ENCODE data around the gene AAMDC. TPM values are rescaled to one million over a fixed set of nuclear protein-coding genes. Genes with fewer than 3 reads are reported as not detected.

The AAMDC gene
- total RNA-seq, 3 donors from 2014 or later (not counting 1 experiment from before 2014, with no cell fraction given), result 4.8 to 5.7 (median 5.4) TPM

- Mint-ChIP-seq H3K36me3 (no peaks in the 10 kb centered on the region), H3K4me3 (no peak overlapping the region), H3K4me1 (peaks cover 60 to 61% of the 10 kb centered on the region in 2 donors), H3K27me3 (ENCODE audit: low read depth in 2 of 2) (no peaks in the 10 kb centered on the region), H3K9me3 (no peaks in the 10 kb centered on the region), H3K27ac (peak overlapping the region; percentile 10 to 65)
- no peaks in the 10 kb centered on the region for H3K27me3 ChIP-seq (ENCODE audit: control insufficient read depth, insufficient read depth, low read length)
- no peak for ATAC-seq
- H3K36me3 ChIP-seq (ENCODE audit: control insufficient read depth, insufficient read depth, low read length), result no peaks in the 10 kb centered on the region
- no peak overlapping the region for H3K4me3 ChIP-seq (ENCODE audit: low read length)
- no peak overlapping the region for H3K27ac ChIP-seq (ENCODE audit: low read length)
- peaks cover 14% of the 10 kb centered on the region for H3K4me1 ChIP-seq (ENCODE audit: control insufficient read depth, insufficient read depth, low read length)
- no peak for TF ChIP-seq CTCF (IDR thresholded peaks at IDR 0.05)
- no peaks in the 10 kb centered on the region for H3K9me3 ChIP-seq (ENCODE audit: control insufficient read depth, insufficient read depth, low read length)
- intact Hi-C loops (cut with micrococcal nuclease), result no loop called here
- 88% methylated on average over 3 of the region's 3 CpGs for WGBS (ENCODE audit: insufficient coverage)
- no peak for DNase-seq
These were observed 19.5 kb upstream of the AAMDC start for GRCh38 chr11:77801477-77801876.

DNA sequence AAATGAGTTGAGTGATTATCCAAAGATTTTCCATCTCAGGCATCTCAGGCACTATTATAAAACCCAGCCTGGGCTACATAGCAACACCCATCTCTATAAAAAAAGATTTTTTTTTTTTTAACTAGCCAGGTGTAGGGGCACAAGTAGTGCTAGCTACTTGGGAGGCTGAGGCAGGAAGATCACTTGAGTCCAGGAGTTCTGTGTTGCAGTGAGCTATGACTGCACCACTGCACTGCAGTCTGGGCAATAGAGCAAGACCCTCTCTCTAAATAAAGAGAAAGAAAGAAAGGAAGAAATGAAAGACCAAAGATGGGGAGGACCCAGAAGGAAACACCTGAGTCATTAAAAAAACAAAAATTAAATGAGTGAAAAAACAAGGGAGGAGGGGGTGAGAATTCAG is 14.5 kb upstream of the AAMDC start:
- no peak for TF ChIP-seq CTCF (IDR thresholded peaks at IDR 0.05)
- H3K27ac ChIP-seq (ENCODE audit: low read length), result no peak overlapping the region
- no peaks in the 10 kb centered on the region for H3K27me3 ChIP-seq (ENCODE audit: control insufficient read depth, insufficient read depth, low read length)
- H3K36me3 ChIP-seq (ENCODE audit: control insufficient read depth, insufficient read depth, low read length), result peaks cover 6% of the 10 kb centered on the region
- Mint-ChIP-seq H3K4me3 (no peak overlapping the region), H3K27ac (peak overlapping the region in 1 of 2 donors; percentile 10), H3K9me3 (no peaks in the 10 kb centered on the region), H3K36me3 (no peaks in the 10 kb centered on the region), H3K27me3 (ENCODE audit: low read depth in 2 of 2) (no peaks in the 10 kb centered on the region), H3K4me1 (peaks cover 49 to 55% of the 10 kb centered on the region in 2 donors)
- H3K9me3 ChIP-seq (ENCODE audit: control insufficient read depth, insufficient read depth, low read length), result no peaks in the 10 kb centered on the region
- no peaks in the 10 kb centered on the region for H3K4me1 ChIP-seq (ENCODE audit: control insufficient read depth, insufficient read depth, low read length)
- H3K4me3 ChIP-seq (ENCODE audit: low read length), result no peak overlapping the region
- ATAC-seq (no peak), DNase-seq (no peak)
- intact Hi-C loops (cut with micrococcal nuclease), result no loop called here

GRCh38 chr11:77806993-77807392 is 14.0 kb upstream of the AAMDC start:
- 83% methylated on average over 2 of the region's 2 CpGs for WGBS (ENCODE audit: insufficient coverage)
- ATAC-seq (no peak), DNase-seq (no peak)
- H3K4me3 Mint-ChIP-seq, result no peak overlapping the region
- H3K4me1 ChIP-seq (ENCODE audit: control insufficient read depth, insufficient read depth, low read length), result no peaks in the 10 kb centered on the region
- H3K27me3 ChIP-seq (ENCODE audit: control insufficient read depth, insufficient read depth, low read length), result no peaks in the 10 kb centered on the region
- H3K27me3 Mint-ChIP-seq (ENCODE audit: low read depth in 2 of 2), result no peaks in the 10 kb centered on the region
- H3K36me3 Mint-ChIP-seq, result no peaks in the 10 kb centered on the region
- peaks cover 7% of the 10 kb centered on the region for H3K36me3 ChIP-seq (ENCODE audit: control insufficient read depth, insufficient read depth, low read length)
- TF ChIP-seq CTCF (IDR thresholded peaks at IDR 0.05), result no peak
- H3K9me3 ChIP-seq (ENCODE audit: control insufficient read depth, insufficient read depth, low read length), result no peaks in the 10 kb centered on the region
- peaks cover 45 to 53% of the 10 kb centered on the region in 2 donors for H3K4me1 Mint-ChIP-seq
- H3K4me3 ChIP-seq (ENCODE audit: low read length), result no peak overlapping the region
- intact Hi-C loops (cut with micrococcal nuclease), result no loop called here
- H3K27ac ChIP-seq (ENCODE audit: low read length), result no peak overlapping the region
- H3K9me3 Mint-ChIP-seq, result no peaks in the 10 kb centered on the region
- peak overlapping the region in 1 of 2 donors; percentile 19 for H3K27ac Mint-ChIP-seq

GRCh38 chr11:77813256-77813655 is 7.7 kb upstream of the AAMDC start:
- peaks cover 7% of the 10 kb centered on the region for H3K9me3 ChIP-seq (ENCODE audit: control insufficient read depth, insufficient read depth, low read length)
- ATAC-seq, result no peak
- Mint-ChIP-seq H3K36me3 (no peaks in the 10 kb centered on the region), H3K4me1 (peaks cover 48 to 60% of the 10 kb centered on the region in 2 donors), H3K4me3 (no peak overlapping the region), H3K9me3 (peaks cover 0 to 3% of the 10 kb centered on the region in 2 donors), H3K27me3 (ENCODE audit: low read depth in 2 of 2) (no peaks in the 10 kb centered on the region), H3K27ac (peak overlapping the region in 1 of 2 donors; percentile 24)
- peaks cover under 1% of the 10 kb centered on the region for H3K4me1 ChIP-seq (ENCODE audit: control insufficient read depth, insufficient read depth, low read length)
- H3K27me3 ChIP-seq (ENCODE audit: control insufficient read depth, insufficient read depth, low read length), result no peaks in the 10 kb centered on the region
- no peak for DNase-seq
- H3K27ac ChIP-seq (ENCODE audit: low read length), result no peak overlapping the region
- peaks cover 12% of the 10 kb centered on the region for H3K36me3 ChIP-seq (ENCODE audit: control insufficient read depth, insufficient read depth, low read length)
- H3K4me3 ChIP-seq (ENCODE audit: low read length), result no peak overlapping the region
- TF ChIP-seq CTCF (IDR thresholded peaks at IDR 0.05), result no peak
- 96% methylated on average over 9 of the region's 9 CpGs for WGBS (ENCODE audit: insufficient coverage)
- intact Hi-C loops (cut with micrococcal nuclease), result no loop called here

All from natural killer cell (primary cell).